COR-L47 (cell line): ENCODE data around the gene ROPN1B.
"Not testable (repeated sequence)": the region's sequence is repeated elsewhere in the genome, so short reads cannot be mapped to it uniquely, and the experiment has no call there.

Experiments used
- DNase-seq: peaks from one replicate; lab custom pipeline; 2025; lab: John Stamatoyannopoulos, UW

ROPN1B gene

GRCh38 chr3:125958511-125959316, 10.3 kb upstream of the ROPN1B start:
- DNase-seq: no peak

- DNase-seq: no peak
These were observed 9.5 kb upstream of the ROPN1B start for GRCh38 chr3:125959317-125960065.

- no peak for DNase-seq
These were observed 8.9 kb upstream of the ROPN1B start for GRCh38 chr3:125960066-125960424.

- no peak for DNase-seq
These were observed 8.3 kb upstream of the ROPN1B start for GRCh38 chr3:125960456-125961288.

- DNase-seq: no peak
These were observed 7.7 kb upstream of the ROPN1B start for GRCh38 chr3:125961289-125961589.

- DNase-seq: not testable (repeated sequence)
These were observed 5.1 kb upstream of the ROPN1B start for GRCh38 chr3:125963834-125964233.

GRCh38 chr3:125965505-125965904, 3.5 kb upstream of the ROPN1B start:
- DNase-seq: no peak

- DNase-seq: peak; percentile 82
These were observed 1.8 kb upstream of the ROPN1B start for GRCh38 chr3:125967156-125967555.

GRCh38 chr3:125968121-125968520, 857 bp upstream of the ROPN1B start:
- DNase-seq: not testable (repeated sequence)

- peak; percentile 15 for DNase-seq
These were observed 3.3 kb downstream of the ROPN1B start for GRCh38 chr3:125971997-125972944.

GRCh38 chr3:125975245-125976002, 6.4 kb downstream of the ROPN1B start:
- not testable (repeated sequence) for DNase-seq

- DNase-seq: not testable (repeated sequence)
These were observed 7.0 kb downstream of the ROPN1B start for GRCh38 chr3:125976003-125976390.

GRCh38 chr3:125977104-125977503, 8.1 kb downstream of the ROPN1B start:
- DNase-seq: not testable (repeated sequence)

- not testable (repeated sequence) for DNase-seq
These were observed 16.0 kb downstream of the ROPN1B start for GRCh38 chr3:125984951-125985350.

- DNase-seq: peak; percentile 94
These were observed 21.4 kb downstream of the ROPN1B start for GRCh38 chr3:125990253-125990970.

- not testable (repeated sequence) for DNase-seq
These were observed 27.8 kb downstream of the ROPN1B start for GRCh38 chr3:125996751-125997150.

GRCh38 chr3:126002189-126002588, 33.2 kb downstream of the ROPN1B start:
- DNase-seq: no peak

GRCh38 chr3:126003447-126004190, 34.6 kb downstream of the ROPN1B start:
- DNase-seq: no peak

GRCh38 chr3:126004217-126004616, 35.2 kb downstream of the ROPN1B start:
- no peak for DNase-seq
